H9 (cell line): ENCODE results near the gene DLEC1. TPM values are rescaled to one million over a fixed set of nuclear protein-coding genes. Genes with fewer than 3 reads are reported as not detected.

Experiments used
- DNase-seq: peaks from one replicate; pipeline ENCODE4 v3.0.0-alpha.2; 2017
- H2AFZ ChIP-seq: one replicate; pipeline ENCODE4 v1.6.1; 2013; ENCODE audit warnings: mild to moderate bottlenecking, low read length, control low read depth, moderate library complexity
- H2AK5ac ChIP-seq: 2 replicates; pipeline ENCODE4 v1.6.1; 2013; ENCODE audit warnings: low read length, control low read depth, mixed read lengths; ENCODE audit not compliant: insufficient read length
- H2BK120ac ChIP-seq: one replicate; pipeline ENCODE4 v1.6.1; 2013; ENCODE audit warnings: low read depth, mild to moderate bottlenecking, low read length, control low read depth, inconsistent platforms; ENCODE audit not compliant: poor library complexity, severe bottlenecking
- H2BK12ac ChIP-seq: 2 replicates; pipeline ENCODE4 v1.6.1; 2013; ENCODE audit warnings: low read length, control low read depth, mixed read lengths, low read depth; ENCODE audit not compliant: insufficient read length
- H2BK15ac ChIP-seq: 2 replicates; pipeline ENCODE4 v1.6.1; 2013; ENCODE audit warnings: low read depth, low read length, control low read depth
- H2BK20ac ChIP-seq: one replicate; pipeline ENCODE4 v1.6.1; 2013; ENCODE audit warnings: low read depth, mild to moderate bottlenecking, low read length, control low read depth, inconsistent platforms; ENCODE audit not compliant: poor library complexity, severe bottlenecking
- H2BK5ac ChIP-seq: 2 replicates; pipeline ENCODE4 v1.6.1; 2013; ENCODE audit warnings: low read length, control low read depth, mixed read lengths; ENCODE audit not compliant: insufficient read length
- H3K14ac ChIP-seq: 2 replicates; pipeline ENCODE4 v1.6.1; 2013; ENCODE audit warnings: low read length, control low read depth; ENCODE audit not compliant: insufficient read depth
- H3K18ac ChIP-seq: 2 replicates; pipeline ENCODE4 v1.6.1; 2013; ENCODE audit warnings: low read depth, mild to moderate bottlenecking, mixed read lengths, low read length, control low read depth; ENCODE audit not compliant: insufficient read length
- H3K23ac ChIP-seq: 2 replicates; pipeline ENCODE4 v1.6.1; 2013; ENCODE audit warnings: low read length, control low read depth, mixed read lengths, low read depth; ENCODE audit not compliant: insufficient read length
- H3K23me2 ChIP-seq: 2 replicates; pipeline ENCODE4 v1.6.1; 2013; ENCODE audit warnings: low read depth, mild to moderate bottlenecking, mixed read lengths, low read length, control low read depth; ENCODE audit not compliant: insufficient read length, poor library complexity, severe bottlenecking
- H3K27ac ChIP-seq: 2 replicates; pipeline ENCODE4 v1.5.1; 2013; ENCODE audit warnings: low read length, control low read depth, mixed read lengths, low read depth; ENCODE audit not compliant: insufficient read length
- H3K27me3 ChIP-seq: 2 replicates; pipeline ENCODE4 v1.6.1; 2013; ENCODE audit warnings: low read length, control low read depth, inconsistent platforms; ENCODE audit not compliant: insufficient read depth
- H3K4ac ChIP-seq: 2 replicates; pipeline ENCODE4 v1.6.1; 2013; ENCODE audit warnings: low read depth, mild to moderate bottlenecking, control low read depth, inconsistent platforms, low read length, moderate library complexity
- H3K4me1 ChIP-seq: 2 replicates; pipeline ENCODE4 v1.6.1; 2013; ENCODE audit warnings: low read length, control low read depth, inconsistent platforms; ENCODE audit not compliant: insufficient read depth
- H3K4me2 ChIP-seq: 2 replicates; pipeline ENCODE4 v1.6.1; 2013; ENCODE audit warnings: low read length, control low read depth, mixed read lengths; ENCODE audit not compliant: insufficient read length, insufficient read depth
- H3K56ac ChIP-seq: 2 replicates; pipeline ENCODE4 v1.6.1; 2013; ENCODE audit warnings: low read depth, mild to moderate bottlenecking, mixed read lengths, low read length, control low read depth; ENCODE audit not compliant: insufficient read length
- H3K79me1 ChIP-seq: 2 replicates; pipeline ENCODE4 v1.6.1; 2013; ENCODE audit warnings: low read depth, mild to moderate bottlenecking, moderate library complexity, low read length, control low read depth, inconsistent platforms; ENCODE audit not compliant: insufficient read depth, poor library complexity, severe bottlenecking
- H3K79me2 ChIP-seq: 2 replicates; pipeline ENCODE4 v1.6.1; 2013; ENCODE audit warnings: low read length, control low read depth, inconsistent platforms; ENCODE audit not compliant: insufficient read depth
- H3K9ac ChIP-seq: 2 replicates; pipeline ENCODE4 v1.6.1; 2013; ENCODE audit warnings: low read length, control low read depth, mixed read lengths; ENCODE audit not compliant: insufficient read length; ENCODE audit errors: extremely low read depth
- H3K9me3 ChIP-seq: one replicate; pipeline ENCODE4 v1.6.1; 2013; ENCODE audit warnings: low read depth, low read length, inconsistent platforms; ENCODE audit not compliant: control insufficient read depth
- H3T11ph ChIP-seq: one replicate; pipeline ENCODE4 v1.6.1; 2013; ENCODE audit warnings: mild to moderate bottlenecking, low read length, control low read depth, inconsistent platforms
- H4K20me1 ChIP-seq: one replicate; pipeline ENCODE4 v1.6.1; 2013; ENCODE audit not compliant: control insufficient read depth, insufficient read length, insufficient read depth
- H4K5ac ChIP-seq: 2 replicates; pipeline ENCODE4 v1.6.1; 2013; ENCODE audit warnings: low read depth, mild to moderate bottlenecking, mixed read lengths, low read length, control low read depth; ENCODE audit not compliant: insufficient read length
- H4K8ac ChIP-seq: replicated peaks from 2 replicates; pipeline ENCODE4 v1.6.1; 2013; ENCODE audit warnings: low read length, control low read depth, mixed read lengths, low read depth; ENCODE audit not compliant: insufficient read length
- H4K91ac ChIP-seq: 2 replicates; pipeline ENCODE4 v1.6.1; 2013; ENCODE audit warnings: low read depth, mild to moderate bottlenecking, moderate library complexity, mixed read lengths, low read length, control low read depth; ENCODE audit not compliant: insufficient read length
- H3K27ac Mint-ChIP-seq, 3 experiments: 2 replicates in 2 of 3; 3 replicates in 1 of 3; pipeline ENCODE4 v1.8.0; 2020 to 2021; ENCODE audit warnings: mixed read lengths in 3 of 3, mild to moderate bottlenecking in 1 of 3, moderate library complexity in 1 of 3
- H3K27me3 Mint-ChIP-seq: 2 replicates; pipeline ENCODE4 v1.8.0; 2021; ENCODE audit warnings: low read depth, mild to moderate bottlenecking, moderate library complexity, mixed read lengths
- H3K36me3 Mint-ChIP-seq, 3 experiments: 2 replicates in 2 of 3; 3 replicates in 1 of 3; pipeline ENCODE4 v1.8.0; 2020 to 2021; ENCODE audit warnings: low read depth in 3 of 3, mixed read lengths in 3 of 3; ENCODE audit not compliant: insufficient read depth in 1 of 3
- H3K4me1 Mint-ChIP-seq, 2 experiments: 2 replicates each; pipeline ENCODE4 v1.8.0; 2020; ENCODE audit warnings: mixed read lengths in 2 of 2
- H3K4me3 Mint-ChIP-seq, 2 experiments: 2 replicates in 1 of 2; 3 replicates in 1 of 2; pipeline ENCODE4 v1.8.0; 2020 to 2021; ENCODE audit warnings: mild to moderate bottlenecking in 2 of 2, mixed read lengths in 2 of 2, moderate library complexity in 1 of 2
- H3K9me3 Mint-ChIP-seq, 2 experiments: 2 replicates in 1 of 2; 3 replicates in 1 of 2; pipeline ENCODE4 v1.8.0; 2020; ENCODE audit warnings: mild to moderate bottlenecking in 2 of 2, mixed read lengths in 2 of 2, moderate library complexity in 1 of 2
- WGBS: extraction: QIAGEN DNeasy Blood & Tissue Kit; methylation state at CpG from one replicate; pipeline ENCODE4 v1.1.7; 2013; ENCODE audit warnings: missing lambda C conversion rate, low lambda C conversion rate, mixed read lengths; ENCODE audit not compliant: insufficient read length; ENCODE audit errors: extremely low coverage; 5-methylcytosine and 5-hydroxymethylcytosine counted together
- total RNA-seq: library from RNA; stranded (reverse); gene quantifications from 2 replicates; pipeline ENCODE4 v1.2.1, GENCODE V29; 2021
- TF ChIP-seq, protein P1 (sequence below): fragments of 200-600 bp; sonication (generic); conservative IDR thresholded peaks from 3 replicates; pipeline ENCODE4 v1.8.0; 2021; ENCODE audit warnings: antibody characterized with exemption, mild to moderate bottlenecking

DLEC1 gene
- total RNA-seq, 1 experiment from 2014 or later: 2.1 TPM

GRCh38 chr3:38017445-38018295 lies 21.3 kb upstream of the DLEC1 start:
- Histone ChIP-seq H3K4me1 (no peaks in the 10 kb centered on the region), H2AFZ (no peak overlapping the region), H2AK5ac (no peak overlapping the region), H3K56ac (no peak overlapping the region), H3K23me2 (no peaks in the 10 kb centered on the region), H3K9ac (no peak overlapping the region), H3K79me2 (no peaks in the 10 kb centered on the region), H2BK120ac (no peak overlapping the region), H2BK5ac (no peak overlapping the region), H3K4me2 (no peak overlapping the region), H3K27ac (no peak overlapping the region), H4K91ac (no peak overlapping the region), H4K5ac (no peak overlapping the region), H2BK20ac (no peak overlapping the region), H3K9me3 (no peaks in the 10 kb centered on the region), H3K27me3 (no peaks in the 10 kb centered on the region), H2BK12ac (no peak overlapping the region), H3K4ac (no peak overlapping the region), H3K79me1 (no peaks in the 10 kb centered on the region), H3K18ac (no peak overlapping the region), H3K23ac (no peak overlapping the region), H4K8ac (no peak overlapping the region), H2BK15ac (no peak overlapping the region), H3T11ph (no peak overlapping the region), H3K14ac (no peak overlapping the region), H4K20me1 (no peaks in the 10 kb centered on the region)
- TF ChIP-seq, protein P1, sequence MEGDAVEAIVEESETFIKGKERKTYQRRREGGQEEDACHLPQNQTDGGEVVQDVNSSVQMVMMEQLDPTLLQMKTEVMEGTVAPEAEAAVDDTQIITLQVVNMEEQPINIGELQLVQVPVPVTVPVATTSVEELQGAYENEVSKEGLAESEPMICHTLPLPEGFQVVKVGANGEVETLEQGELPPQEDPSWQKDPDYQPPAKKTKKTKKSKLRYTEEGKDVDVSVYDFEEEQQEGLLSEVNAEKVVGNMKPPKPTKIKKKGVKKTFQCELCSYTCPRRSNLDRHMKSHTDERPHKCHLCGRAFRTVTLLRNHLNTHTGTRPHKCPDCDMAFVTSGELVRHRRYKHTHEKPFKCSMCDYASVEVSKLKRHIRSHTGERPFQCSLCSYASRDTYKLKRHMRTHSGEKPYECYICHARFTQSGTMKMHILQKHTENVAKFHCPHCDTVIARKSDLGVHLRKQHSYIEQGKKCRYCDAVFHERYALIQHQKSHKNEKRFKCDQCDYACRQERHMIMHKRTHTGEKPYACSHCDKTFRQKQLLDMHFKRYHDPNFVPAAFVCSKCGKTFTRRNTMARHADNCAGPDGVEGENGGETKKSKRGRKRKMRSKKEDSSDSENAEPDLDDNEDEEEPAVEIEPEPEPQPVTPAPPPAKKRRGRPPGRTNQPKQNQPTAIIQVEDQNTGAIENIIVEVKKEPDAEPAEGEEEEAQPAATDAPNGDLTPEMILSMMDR: no peak
- Mint-ChIP-seq H3K4me1 (no peaks in the 10 kb centered on the region), H3K9me3 (no peaks in the 10 kb centered on the region), H3K27ac (peak overlapping the region in 1 of 3 experiments; percentile 25; a peak in 3 of 7 replicates), H3K27me3 (no peaks in the 10 kb centered on the region), H3K36me3 (peaks cover 5 to 36% (median 19%) of the 10 kb centered on the region in 3 experiments; a peak in 6 of 7 replicates), H3K4me3 (no peak overlapping the region)
- no peak for DNase-seq
- no CpG with 5 or more reads among the region's 9 CpGs for WGBS
